Measurements from ENCODE around the gene NUBP2. TPM values are rescaled to one million over a fixed set of nuclear protein-coding genes. Genes with fewer than 3 reads are reported as not detected.

NUBP2 gene
- total RNA-seq, 1 experiment from 2014 or later = 69.4 TPM

GRCh38 chr16:1793578-1794220 is 10.9 kb downstream of the NUBP2 start, which contains the start of gene IGFALS:
IGFALS (minus strand) TSS chr16:1793705; CDS start chr16:1793652, 53 bp downstream.
- Histone ChIP-seq H3K9ac (ENCODE audit: extremely low read depth, insufficient read length, low read length) (no peak within 1 kb of the TSS), H2BK15ac (ENCODE audit: low read depth, low read length) (no peak within 1 kb of the TSS), H3K4ac (ENCODE audit: low read depth, low read length) (no peak within 1 kb of the TSS), H3K4me2 (ENCODE audit: insufficient read depth, insufficient read length, low read length) (no peak within 1 kb of the TSS), H3K9me3 (ENCODE audit: control insufficient read depth, low read depth, low read length) (no peaks in the 10 kb centered on the region), H3K27ac (ENCODE audit: insufficient read length, low read depth, low read length) (no peak within 1 kb of the TSS), H3K27me3 (ENCODE audit: insufficient read depth, low read length) (no peaks in the 10 kb centered on the region), H3K23ac (ENCODE audit: insufficient read length, low read depth, low read length) (no peak within 1 kb of the TSS), H2BK12ac (ENCODE audit: insufficient read length, low read depth, low read length) (no peak within 1 kb of the TSS), H3K18ac (ENCODE audit: insufficient read length, low read depth, low read length) (no peak within 1 kb of the TSS), H4K8ac (replicated peaks; ENCODE audit: insufficient read length, low read depth, low read length) (no peak within 1 kb of the TSS), H4K5ac (ENCODE audit: insufficient read length, low read depth, low read length) (no peak within 1 kb of the TSS), H3K79me2 (ENCODE audit: insufficient read depth, low read length) (no peaks in the 10 kb centered on the region), H3K4me1 (ENCODE audit: insufficient read depth, low read length) (no peaks in the 10 kb centered on the region), H3K56ac (ENCODE audit: insufficient read length, low read depth, low read length) (no peak within 1 kb of the TSS), H3K23me2 (ENCODE audit: insufficient read length, low read depth, low read length, poor library complexity, severe bottlenecking) (no peaks in the 10 kb centered on the region), H2AFZ (ENCODE audit: low read length) (no peak within 1 kb of the TSS), H3K14ac (ENCODE audit: insufficient read depth, low read length) (no peak within 1 kb of the TSS; the same call in 1 of the 2 replicates), H2AK5ac (ENCODE audit: insufficient read length, low read length) (no peak within 1 kb of the TSS), H2BK120ac (ENCODE audit: low read depth, low read length, poor library complexity, severe bottlenecking) (no peak within 1 kb of the TSS), H3T11ph (ENCODE audit: low read length) (no peak within 1 kb of the TSS), H4K20me1 (ENCODE audit: control insufficient read depth, insufficient read depth, insufficient read length) (no peaks in the 10 kb centered on the region), H2BK5ac (ENCODE audit: insufficient read length, low read length) (no peak within 1 kb of the TSS), H2BK20ac (ENCODE audit: low read depth, low read length, poor library complexity, severe bottlenecking) (no peak within 1 kb of the TSS), H3K79me1 (ENCODE audit: insufficient read depth, low read depth, low read length, poor library complexity, severe bottlenecking) (no peaks in the 10 kb centered on the region), H4K91ac (ENCODE audit: insufficient read length, low read depth, low read length) (no peak within 1 kb of the TSS)
- H3K9me3 Mint-ChIP-seq = peaks cover 18 to 20% of the 10 kb centered on the region in 2 experiments
- no peak within 1 kb of the TSS for H3K4me3 Mint-ChIP-seq
- H3K4me1 Mint-ChIP-seq = no peaks in the 10 kb centered on the region
- peaks cover 10 to 19% (median 14%) of the 10 kb centered on the region in 3 experiments for H3K36me3 Mint-ChIP-seq (ENCODE audit: insufficient read depth in 1 of 3, low read depth in 3 of 3)
- H3K27me3 Mint-ChIP-seq (ENCODE audit: low read depth) = no peaks in the 10 kb centered on the region
- no peak for DNase-seq
- no peak for TF ChIP-seq CTCF (conservative IDR thresholded peaks at IDR 0.05)
- WGBS (ENCODE audit: extremely low coverage, insufficient read length, low lambda C conversion rate) = no CpG with 5 or more reads among the region's 28 CpGs
- H3K27ac Mint-ChIP-seq = no peak within 1 kb of the TSS

All from H9 (cell line).